VCaP (cell line): ENCODE measurements around the gene IDH2.

Source experiments
- H3K27ac ChIP-seq: fragments of 450-650 bp; 2 replicates; pipeline ENCODE4 v1.5.1; 2017
- CTCF ChIP-seq: fragments of 450-650 bp; conservative IDR thresholded peaks from 2 replicates; pipeline ENCODE4 v1.5.1; 2017; ENCODE audit warnings: mild to moderate bottlenecking, moderate library complexity

The IDH2 gene

GRCh38 chr15:90087454-90088154, 14.7 kb downstream of the IDH2 start:
- TF ChIP-seq CTCF, result no peak
- H3K27ac ChIP-seq, result no peak overlapping the region

DNA sequence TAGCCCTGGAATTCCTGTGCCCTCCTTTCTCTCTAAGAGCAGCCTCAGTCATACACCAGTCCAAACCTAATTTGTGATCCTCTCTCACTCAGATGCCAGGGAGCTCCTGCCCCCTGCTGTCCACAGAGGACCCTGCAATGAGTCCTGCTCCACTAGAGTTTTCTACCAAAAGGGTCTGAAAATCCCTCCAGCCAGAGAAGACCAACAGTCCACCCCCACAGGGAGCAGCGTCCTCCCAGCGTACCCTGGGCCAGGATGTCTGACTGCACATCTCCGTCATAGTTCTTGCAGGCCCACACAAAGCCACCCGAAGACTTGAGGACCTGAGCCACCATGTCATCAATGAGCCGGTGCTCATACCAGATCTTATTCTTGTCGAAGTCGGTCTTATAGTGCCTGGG, 15.4 kb downstream of the IDH2 start:
- peak; percentile 82 for TF ChIP-seq CTCF
- H3K27ac ChIP-seq, result no peak overlapping the region

DNA sequence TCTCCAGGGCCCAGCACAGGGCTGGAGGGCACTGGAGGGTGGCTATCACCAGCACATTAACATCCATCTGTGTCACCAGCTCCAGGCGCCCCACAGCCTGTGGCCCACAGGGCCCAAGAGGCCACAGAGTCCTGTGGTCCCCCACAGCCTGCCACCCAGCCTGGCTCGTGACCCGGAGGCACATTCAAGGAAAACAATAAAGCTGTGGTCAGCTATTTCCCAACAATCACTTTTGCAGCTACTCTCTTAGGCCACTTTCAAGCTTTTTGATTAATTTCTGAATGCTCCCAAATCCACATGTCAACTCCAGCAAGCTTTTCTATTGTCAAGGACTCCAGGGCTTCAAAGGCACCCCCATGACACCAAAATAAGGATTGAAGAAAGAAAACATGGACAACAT, 16.7 kb downstream of the IDH2 start:
- TF ChIP-seq CTCF, result no peak
- peak overlapping the region; percentile 10; the same call in 1 of the 2 replicates for H3K27ac ChIP-seq

- no peak for TF ChIP-seq CTCF
- peak overlapping the region; percentile 10; the same call in 1 of the 2 replicates for H3K27ac ChIP-seq
Observed at GRCh38 chr15:90084876-90085423, 17.3 kb downstream of the IDH2 start.

DNA sequence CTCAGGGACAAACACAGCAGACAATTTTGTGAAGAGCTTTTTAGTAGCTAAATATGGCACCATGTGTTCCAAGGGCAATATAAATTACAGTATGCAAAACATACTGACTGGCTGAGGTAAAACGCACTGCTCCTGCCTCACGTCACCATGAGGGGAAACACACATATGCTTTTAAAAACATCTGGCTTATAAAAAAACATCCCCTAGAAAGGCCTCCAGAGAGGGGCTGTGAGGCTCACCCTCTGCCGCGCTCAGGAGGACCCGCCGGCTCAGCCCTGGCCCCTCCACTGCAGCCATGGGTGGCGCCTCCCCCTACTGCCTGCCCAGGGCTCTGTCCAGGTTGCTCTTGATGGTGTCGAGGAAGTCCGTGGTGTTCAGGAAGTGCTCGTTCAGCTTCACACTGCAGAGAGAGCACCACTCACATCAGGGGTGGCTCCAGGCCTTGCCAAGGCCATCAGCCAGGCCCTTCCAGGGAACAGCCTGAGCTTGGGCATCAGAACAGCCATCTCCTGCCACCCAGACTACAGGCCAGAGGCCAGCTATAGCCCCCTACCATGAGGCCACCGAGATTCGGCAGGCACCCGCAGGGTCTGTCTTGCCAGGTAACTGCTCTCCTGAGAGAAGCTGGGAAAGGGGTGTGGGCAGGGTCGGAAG, 18.2 kb downstream of the IDH2 start:
- H3K27ac ChIP-seq, result peak overlapping the region; percentile 10; the same call in 1 of the 2 replicates
- no peak for TF ChIP-seq CTCF

DNA sequence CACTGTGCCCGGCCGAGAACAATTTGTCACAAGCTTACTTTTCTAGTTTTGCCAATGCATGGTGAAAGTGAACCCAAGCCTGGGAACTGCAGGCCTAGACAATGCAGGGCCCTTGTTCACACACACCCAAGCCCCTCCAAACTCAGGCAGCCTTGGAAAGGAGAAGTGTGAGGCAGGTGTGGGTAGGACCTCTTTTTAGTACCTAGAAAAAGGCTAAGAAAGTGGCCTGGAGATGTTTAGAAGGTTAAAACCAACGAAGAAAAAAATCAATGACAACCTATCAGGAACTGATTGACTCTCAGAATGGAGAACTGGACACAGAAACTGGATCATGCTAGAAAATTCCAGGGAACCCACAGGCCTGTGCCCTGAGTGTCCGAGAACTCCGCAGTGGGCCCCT, 18.8 kb downstream of the IDH2 start:
- TF ChIP-seq CTCF, result no peak
- H3K27ac ChIP-seq, result peak overlapping the region; percentile 10; the same call in 1 of the 2 replicates

DNA sequence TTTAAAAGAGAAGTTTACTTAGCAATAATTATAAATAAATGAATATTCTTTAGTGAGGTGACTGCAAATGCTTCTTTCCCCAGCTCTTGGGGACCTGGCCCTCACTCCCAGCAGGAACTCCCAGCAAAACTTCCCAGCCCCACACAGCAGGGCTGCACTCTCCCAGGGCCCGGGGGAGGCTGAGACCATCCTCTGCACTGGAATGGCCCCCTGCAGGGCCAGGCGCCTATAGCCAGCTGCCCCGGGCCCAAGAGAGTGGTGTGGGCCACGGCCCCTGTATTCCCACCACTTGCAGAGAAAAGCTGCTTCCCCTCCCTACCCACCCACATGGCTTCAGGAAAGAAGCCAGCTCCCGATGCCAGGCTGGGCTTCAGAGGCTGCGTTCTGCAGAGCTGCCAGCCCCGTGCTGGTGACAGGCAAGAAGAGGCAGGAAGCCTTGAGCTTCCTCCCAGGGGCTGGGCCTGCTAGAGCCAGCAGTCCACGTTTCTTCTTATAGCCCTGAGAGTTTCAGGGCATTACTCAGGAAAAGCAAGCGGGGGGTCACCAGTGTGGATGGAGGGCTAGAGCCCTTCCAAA, 20.0 kb downstream of the IDH2 start:
- H3K27ac ChIP-seq, result no peak overlapping the region
- TF ChIP-seq CTCF, result no peak
